Measurements from ENCODE around the gene IGHMBP2. TPM values are rescaled to one million over a fixed set of nuclear protein-coding genes. Genes with fewer than 3 reads are reported as not detected.
"Not testable (repeated sequence)": the region's sequence is repeated elsewhere in the genome, so short reads cannot be mapped to it uniquely, and the experiment has no call there.

The IGHMBP2 gene
- 100 to 1,000 TPM in 2 of 4 donors, 10 to 100 TPM in 2; 25.2 to 195 (median 111) TPM for total RNA-seq

DNA sequence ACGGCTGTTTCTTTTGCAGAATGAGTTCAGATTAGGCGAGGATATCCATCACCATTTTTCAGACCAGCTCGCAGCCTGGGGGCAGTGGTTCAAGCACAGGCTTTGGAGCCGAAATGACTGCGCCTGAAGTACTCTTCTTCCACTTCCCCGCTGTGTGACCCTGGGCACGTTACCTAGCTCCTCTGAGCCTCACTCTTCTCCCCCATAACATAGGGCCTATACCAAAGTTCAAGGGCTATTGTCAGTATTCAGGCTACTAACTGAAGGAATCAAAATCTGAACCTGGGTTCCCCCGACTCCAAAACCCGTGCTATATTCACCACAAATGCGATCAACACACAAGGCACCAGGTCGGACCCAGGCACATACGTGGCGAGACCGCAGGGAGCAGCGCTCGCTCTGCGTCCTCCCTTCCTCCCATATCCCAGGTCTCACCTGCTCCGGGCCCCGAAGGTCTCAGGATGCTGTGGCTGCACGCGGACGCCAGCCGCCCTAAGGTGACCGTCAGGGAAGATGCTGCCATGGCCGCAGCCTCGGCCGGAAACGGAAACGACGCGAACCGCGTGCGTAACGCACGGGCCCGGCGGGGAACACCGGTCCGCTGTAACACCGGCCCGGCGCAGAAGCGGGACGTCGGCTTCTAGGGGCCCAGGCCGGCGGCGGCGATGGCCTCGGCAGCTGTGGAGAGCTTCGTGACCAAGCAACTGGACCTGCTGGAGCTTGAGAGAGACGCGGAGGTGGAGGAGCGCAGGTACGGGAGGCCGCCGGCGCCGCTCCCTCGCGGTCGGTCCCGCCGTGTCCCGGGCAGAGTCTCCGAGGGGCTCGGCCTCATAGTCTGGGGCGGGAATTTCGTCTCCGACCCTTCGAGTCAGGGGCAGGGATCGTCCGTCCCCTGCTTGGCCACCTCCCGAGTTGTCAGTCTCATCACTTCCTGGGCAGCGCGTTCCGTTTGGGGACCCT lies at the start of gene IGHMBP2, which contains the start of gene MRPL21:
Gene IGHMBP2 (plus strand): TSS at position 604 of the 960 bp plus-strand sequence. CDS start 62 bp downstream, at position 666.
Gene MRPL21 (minus strand): TSS at position 545 of the 960 bp plus-strand sequence. CDS start 22 bp downstream, at position 523.
- H3K36me3 ChIP-seq = peaks cover 0 to 14% (median 7%) of the 10 kb centered on the region in 4 donors
- peak; percentile 67 for TF ChIP-seq POLR2A (IDR thresholded peaks at IDR 0.05)
- no peak for TF ChIP-seq EP300 (IDR thresholded peaks at IDR 0.05; ENCODE audit: low read depth)
- TF ChIP-seq, protein P1, sequence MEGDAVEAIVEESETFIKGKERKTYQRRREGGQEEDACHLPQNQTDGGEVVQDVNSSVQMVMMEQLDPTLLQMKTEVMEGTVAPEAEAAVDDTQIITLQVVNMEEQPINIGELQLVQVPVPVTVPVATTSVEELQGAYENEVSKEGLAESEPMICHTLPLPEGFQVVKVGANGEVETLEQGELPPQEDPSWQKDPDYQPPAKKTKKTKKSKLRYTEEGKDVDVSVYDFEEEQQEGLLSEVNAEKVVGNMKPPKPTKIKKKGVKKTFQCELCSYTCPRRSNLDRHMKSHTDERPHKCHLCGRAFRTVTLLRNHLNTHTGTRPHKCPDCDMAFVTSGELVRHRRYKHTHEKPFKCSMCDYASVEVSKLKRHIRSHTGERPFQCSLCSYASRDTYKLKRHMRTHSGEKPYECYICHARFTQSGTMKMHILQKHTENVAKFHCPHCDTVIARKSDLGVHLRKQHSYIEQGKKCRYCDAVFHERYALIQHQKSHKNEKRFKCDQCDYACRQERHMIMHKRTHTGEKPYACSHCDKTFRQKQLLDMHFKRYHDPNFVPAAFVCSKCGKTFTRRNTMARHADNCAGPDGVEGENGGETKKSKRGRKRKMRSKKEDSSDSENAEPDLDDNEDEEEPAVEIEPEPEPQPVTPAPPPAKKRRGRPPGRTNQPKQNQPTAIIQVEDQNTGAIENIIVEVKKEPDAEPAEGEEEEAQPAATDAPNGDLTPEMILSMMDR (IDR thresholded peaks at IDR 0.05) = no peak
- TF ChIP-seq POLR2AphosphoS5 (IDR thresholded peaks at IDR 0.05) = peak; percentile 84 to 95 (median 88)
- no peaks in the 10 kb centered on the region for H3K27me3 ChIP-seq
- in situ Hi-C loops (cut with MboI; ENCODE audit: low pct_ligation_motif_present in 1 of 4, low pct_unique_long_range_greater_than_20kb in 1 of 4, low sequenced_read_pairs in 3 of 4) = no loop called here
- intact Hi-C loops (cut with DNase I; ENCODE audit: low total_unique reads) = no loop called here
- H3K4me3 ChIP-seq = peak within 1 kb of the TSS; percentile 78 to 89 (median 84)
- 1% methylated on average over 52 of the region's 78 CpGs; no CpG with 5 or more reads in 1 of the 2 donors for WGBS, 2 donors (ENCODE audit: low coverage in 1 of 2)
- no peaks in the 10 kb centered on the region for H3K9me3 ChIP-seq
- H3K27ac ChIP-seq = peak within 1 kb of the TSS; percentile 82 to 89 (median 88)
- peak; percentile 89 for DNase-seq
- peaks cover 6 to 28% (median 21%) of the 10 kb centered on the region in 4 donors for H3K4me1 ChIP-seq

DNA sequence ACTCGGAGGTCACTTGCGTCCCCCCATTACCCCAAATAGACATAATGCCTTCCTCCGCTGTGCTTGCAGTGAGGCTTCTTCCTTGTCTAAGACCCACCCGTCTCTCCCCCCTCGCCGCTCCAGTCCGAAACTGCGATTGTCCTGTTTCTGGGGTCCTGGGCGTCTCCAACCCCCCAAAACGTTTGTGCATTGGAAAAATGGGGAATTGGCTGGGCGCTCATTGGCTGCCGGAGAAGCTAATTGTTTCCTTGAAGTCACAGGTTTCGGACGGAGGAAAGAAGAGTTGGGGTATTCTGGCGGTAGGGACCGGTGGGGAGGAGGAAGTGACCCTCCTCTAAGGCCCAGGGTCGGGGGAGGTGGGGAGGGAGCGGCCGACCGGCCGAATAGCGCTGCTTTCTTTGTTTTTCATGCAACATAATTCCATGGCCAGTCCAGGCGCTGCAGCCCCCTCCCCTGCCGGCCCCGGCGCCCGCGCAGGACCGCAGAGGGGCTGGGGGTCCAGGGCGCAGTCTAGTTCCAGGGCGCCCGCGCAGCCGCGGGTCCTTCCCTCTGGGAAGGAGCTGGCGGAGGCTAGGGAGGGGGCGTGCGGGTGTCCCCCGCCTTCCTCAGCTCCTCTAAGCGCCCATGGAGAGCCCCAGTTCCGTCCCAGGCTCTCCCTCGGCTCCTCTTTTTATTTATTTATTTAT lies 49.3 kb upstream of the IGHMBP2 start:
- 0 to 29% methylated on average over 2 to 42 of the region's 42 CpGs for WGBS, 2 donors (ENCODE audit: low coverage in 1 of 2)
- Histone ChIP-seq H3K4me3 (peak overlapping the region in 3 of 4 donors; percentile 34 to 49 (median 45)), H3K27me3 (peaks cover 18% of the 10 kb centered on the region), H3K9me3 (no peaks in the 10 kb centered on the region), H3K36me3 (no peaks in the 10 kb centered on the region), H3K4me1 (peaks cover 20 to 37% (median 32%) of the 10 kb centered on the region in 4 donors), H3K27ac (no peak overlapping the region)
- in situ Hi-C loops (cut with MboI; ENCODE audit: low pct_ligation_motif_present in 1 of 4, low pct_unique_long_range_greater_than_20kb in 1 of 4, low sequenced_read_pairs in 3 of 4) (no loop called here), intact Hi-C loops (cut with DNase I; ENCODE audit: low total_unique reads) (no loop called here)
- DNase-seq = no peak
- TF ChIP-seq EP300 (IDR thresholded peaks at IDR 0.05; ENCODE audit: low read depth) (no peak), POLR2A (IDR thresholded peaks at IDR 0.05) (no peak)

DNA sequence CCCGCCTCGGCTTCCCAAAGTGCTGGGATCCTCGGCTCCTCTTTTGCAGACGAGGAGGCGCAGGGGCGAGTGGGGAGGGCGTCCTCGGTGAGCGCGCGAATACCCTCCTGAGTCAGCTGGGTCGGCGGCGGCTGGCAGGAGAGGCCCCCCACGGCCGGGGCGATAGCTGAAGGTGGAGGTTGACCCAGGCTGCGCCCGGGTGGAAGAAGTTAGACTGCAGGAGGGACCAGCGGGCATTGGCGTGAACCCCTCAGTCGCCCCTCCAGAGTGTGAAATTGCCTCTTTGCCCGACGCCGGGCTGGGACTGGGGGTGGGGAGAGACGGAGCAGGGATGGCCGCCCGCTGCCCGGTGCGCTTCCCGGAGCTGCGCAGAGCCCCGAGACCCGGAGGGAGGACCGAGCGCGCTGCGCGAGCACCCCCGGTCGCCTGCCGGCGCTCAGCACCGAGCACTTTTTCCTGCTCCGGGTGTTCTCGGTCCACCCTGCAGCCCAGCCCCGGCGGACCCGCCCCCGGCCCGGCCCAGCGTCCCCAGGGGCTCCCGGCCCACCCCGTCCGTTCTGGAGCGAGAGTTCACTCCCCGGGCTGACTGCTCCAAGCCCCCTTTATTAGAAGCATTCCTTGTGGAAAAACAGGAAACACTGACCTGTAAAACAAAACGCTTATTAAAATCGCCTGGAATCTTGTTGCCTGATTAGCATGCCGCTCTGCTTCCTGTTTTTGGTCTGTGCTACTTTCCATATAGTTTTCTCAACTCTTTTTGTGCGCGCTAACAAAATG lies 48.3 kb upstream of the IGHMBP2 start:
- H3K9me3 ChIP-seq = no peaks in the 10 kb centered on the region
- H3K27ac ChIP-seq = peak overlapping the region; percentile 69 to 82 (median 75)
- 10 to 36% methylated on average over 5 to 42 of the region's 62 CpGs for WGBS, 2 donors (ENCODE audit: low coverage in 1 of 2)
- TF ChIP-seq EP300 (IDR thresholded peaks at IDR 0.05; ENCODE audit: low read depth) = no peak
- TF ChIP-seq, protein P1 (IDR thresholded peaks at IDR 0.05) = peak in 2 of 5 experiments; percentile 30
- peak overlapping the region; percentile 20 to 49 (median 40) for H3K4me3 ChIP-seq
- peaks cover 20 to 37% (median 32%) of the 10 kb centered on the region in 4 donors for H3K4me1 ChIP-seq
- intact Hi-C loops (cut with DNase I; ENCODE audit: low total_unique reads) = no loop called here
- in situ Hi-C loops (cut with MboI; ENCODE audit: low pct_ligation_motif_present in 1 of 4, low pct_unique_long_range_greater_than_20kb in 1 of 4, low sequenced_read_pairs in 3 of 4) = no loop called here
- DNase-seq = peak; percentile 41
- peaks cover 18% of the 10 kb centered on the region for H3K27me3 ChIP-seq
- no peaks in the 10 kb centered on the region for H3K36me3 ChIP-seq

DNA sequence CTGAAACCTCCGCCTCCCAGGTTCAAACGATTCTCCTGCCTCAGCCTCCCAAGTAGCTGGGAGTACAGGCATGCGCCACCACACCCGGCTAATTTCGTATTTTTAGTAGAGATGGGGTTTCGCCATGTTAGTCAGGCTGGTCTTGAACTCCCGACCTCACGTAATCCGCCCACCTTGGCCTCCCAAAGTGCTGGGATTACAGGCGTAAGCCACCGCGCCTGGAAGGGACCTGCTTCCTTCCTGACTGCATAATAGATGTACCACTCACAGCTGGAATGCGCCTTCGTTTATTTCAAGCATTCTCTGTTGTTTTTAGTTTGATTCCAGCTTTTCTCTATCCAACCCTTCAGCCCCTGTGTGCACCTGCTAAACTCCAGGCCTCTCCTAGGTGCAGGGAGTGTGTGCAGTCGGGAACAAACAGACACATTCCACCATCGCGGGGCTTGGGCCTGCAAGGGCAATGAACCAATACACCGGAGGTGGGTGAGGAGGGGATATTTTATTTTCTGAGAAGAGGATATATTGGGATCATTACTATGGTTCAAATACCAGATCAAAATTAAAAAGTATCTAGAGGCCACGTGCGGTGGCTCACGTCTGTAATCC lies 47.2 kb upstream of the IGHMBP2 start:
- Histone ChIP-seq H3K27ac (peak overlapping the region; percentile 69 to 82 (median 75)), H3K4me1 (peaks cover 20 to 37% (median 32%) of the 10 kb centered on the region in 4 donors), H3K27me3 (peaks cover 18% of the 10 kb centered on the region)
- intact Hi-C loops (cut with DNase I; ENCODE audit: low total_unique reads) = loop anchor here (2.0 kb wide), 1 partner anchor 18 kb away; no protein-coding TSS in a partner anchor
- H3K9me3 ChIP-seq; H3K36me3 ChIP-seq; H3K4me3 ChIP-seq; DNase-seq; in situ Hi-C loops (cut with MboI; ENCODE audit: low pct_ligation_motif_present in 1 of 4, low pct_unique_long_range_greater_than_20kb in 1 of 4, low sequenced_read_pairs in 3 of 4): not testable (repeated sequence)
- 87 to 91% methylated on average over 3 to 21 of the region's 21 CpGs for WGBS, 2 donors (ENCODE audit: low coverage in 1 of 2)
